ENCODE results near the gene PTBP1.

PTBP1 gene

DNA sequence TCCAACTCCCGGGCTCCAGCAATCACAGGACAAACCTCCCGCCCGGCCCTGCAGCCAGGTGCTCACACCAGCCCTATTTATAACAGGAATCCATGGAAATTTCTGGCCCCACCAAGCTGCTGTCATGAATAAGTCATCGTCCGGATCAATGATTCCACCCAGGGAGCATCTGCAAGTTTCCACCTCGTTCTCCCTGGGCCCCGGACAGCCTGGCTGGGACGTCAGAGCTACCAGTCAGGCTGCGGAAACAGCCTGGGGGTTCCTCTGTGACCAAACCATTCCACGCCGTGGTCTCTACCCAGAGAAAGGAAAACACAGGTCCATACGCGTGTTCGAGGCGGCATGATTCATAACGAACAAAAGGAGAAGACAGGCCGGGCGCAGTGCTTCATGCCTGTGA, 20.7 kb upstream of the PTBP1 start:
- no peak overlapping the region for H3K27ac ChIP-seq
- no peak for TF ChIP-seq ZFX (IDR thresholded peaks at IDR 0.05)
- TF ChIP-seq, protein P1, sequence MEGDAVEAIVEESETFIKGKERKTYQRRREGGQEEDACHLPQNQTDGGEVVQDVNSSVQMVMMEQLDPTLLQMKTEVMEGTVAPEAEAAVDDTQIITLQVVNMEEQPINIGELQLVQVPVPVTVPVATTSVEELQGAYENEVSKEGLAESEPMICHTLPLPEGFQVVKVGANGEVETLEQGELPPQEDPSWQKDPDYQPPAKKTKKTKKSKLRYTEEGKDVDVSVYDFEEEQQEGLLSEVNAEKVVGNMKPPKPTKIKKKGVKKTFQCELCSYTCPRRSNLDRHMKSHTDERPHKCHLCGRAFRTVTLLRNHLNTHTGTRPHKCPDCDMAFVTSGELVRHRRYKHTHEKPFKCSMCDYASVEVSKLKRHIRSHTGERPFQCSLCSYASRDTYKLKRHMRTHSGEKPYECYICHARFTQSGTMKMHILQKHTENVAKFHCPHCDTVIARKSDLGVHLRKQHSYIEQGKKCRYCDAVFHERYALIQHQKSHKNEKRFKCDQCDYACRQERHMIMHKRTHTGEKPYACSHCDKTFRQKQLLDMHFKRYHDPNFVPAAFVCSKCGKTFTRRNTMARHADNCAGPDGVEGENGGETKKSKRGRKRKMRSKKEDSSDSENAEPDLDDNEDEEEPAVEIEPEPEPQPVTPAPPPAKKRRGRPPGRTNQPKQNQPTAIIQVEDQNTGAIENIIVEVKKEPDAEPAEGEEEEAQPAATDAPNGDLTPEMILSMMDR (conservative IDR thresholded peaks at IDR 0.05), result no peak

DNA sequence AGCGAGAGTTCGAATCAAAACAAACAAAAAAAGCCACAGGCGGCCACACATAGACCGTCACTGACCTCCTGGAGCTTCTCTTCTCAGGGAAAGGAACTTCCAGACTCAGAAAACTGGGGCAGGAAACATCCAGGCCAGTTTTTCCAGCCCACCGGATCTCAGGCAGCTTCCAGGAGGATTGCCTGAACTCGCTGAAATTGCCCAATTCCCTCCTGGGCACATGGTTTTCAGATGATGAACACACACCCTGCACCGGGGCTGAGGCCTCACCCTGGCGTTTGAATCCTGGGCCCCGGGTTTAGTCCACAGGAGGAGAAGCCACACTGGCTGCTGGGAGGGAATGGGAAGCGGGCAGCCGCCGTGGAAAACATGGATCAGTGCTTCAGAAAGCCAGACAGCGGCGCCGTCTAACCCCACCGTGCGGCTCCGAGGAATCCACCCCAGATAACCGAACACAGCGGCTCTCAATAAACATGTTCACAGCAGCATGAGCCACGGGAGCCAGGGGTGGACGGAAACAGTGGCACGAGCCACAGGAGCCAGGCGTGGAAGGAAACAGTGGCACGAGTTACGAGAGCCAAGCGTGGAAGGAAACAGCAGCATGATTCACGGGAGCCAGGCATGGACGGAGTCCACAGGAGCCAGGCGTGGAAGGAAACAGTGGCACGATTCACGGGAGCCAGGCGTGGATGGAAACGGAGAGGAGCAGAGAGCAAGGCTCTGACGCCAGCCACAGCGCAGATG, 18.2 kb upstream of the PTBP1 start:
- TF ChIP-seq, protein P1 (conservative IDR thresholded peaks at IDR 0.05), result no peak
- no peak for TF ChIP-seq ZFX (IDR thresholded peaks at IDR 0.05)
- H3K27ac ChIP-seq, result no peak overlapping the region

DNA sequence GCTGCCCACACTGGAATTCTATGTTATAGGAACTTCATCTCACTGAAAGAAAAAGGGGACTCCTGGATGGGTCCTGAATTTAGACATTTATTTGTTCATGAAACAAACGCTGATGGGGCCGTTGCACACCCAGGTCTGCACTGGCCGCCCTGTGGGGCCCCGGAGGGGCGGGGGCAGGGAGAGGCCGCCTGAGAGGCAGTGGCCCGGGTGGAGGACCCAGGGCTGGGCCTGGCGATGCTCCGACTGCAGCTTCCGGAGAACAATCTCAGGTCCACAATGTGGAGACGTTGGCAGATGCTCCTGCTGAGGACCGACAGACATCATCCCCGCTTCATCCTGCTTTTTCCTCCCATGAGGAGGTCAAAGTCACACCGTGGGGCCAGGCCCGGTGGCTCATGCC, 16.3 kb upstream of the PTBP1 start:
- TF ChIP-seq, protein P1 (conservative IDR thresholded peaks at IDR 0.05), result no peak
- no peak for TF ChIP-seq ZFX (IDR thresholded peaks at IDR 0.05)
- H3K27ac ChIP-seq, result no peak overlapping the region

DNA sequence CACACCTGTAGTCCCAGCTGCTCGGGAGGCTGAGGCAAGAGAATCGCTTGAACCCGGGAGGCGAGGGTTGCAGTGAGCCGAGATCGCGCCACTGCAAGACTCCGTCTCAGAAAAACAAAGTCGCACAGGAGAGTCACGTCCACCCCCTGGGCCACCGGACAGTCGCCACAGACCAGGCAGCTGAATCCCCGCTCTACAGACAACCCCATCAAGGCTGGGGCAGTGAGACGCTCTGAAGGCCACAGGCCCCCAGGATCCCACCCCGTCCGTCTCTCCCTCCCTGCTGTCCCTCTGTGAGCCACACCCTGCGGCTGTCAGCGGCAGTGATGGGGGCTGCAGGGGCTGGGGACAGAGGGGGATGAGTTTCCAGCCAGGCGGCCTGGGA, 15.5 kb upstream of the PTBP1 start:
- TF ChIP-seq, protein P1 (conservative IDR thresholded peaks at IDR 0.05), result no peak
- no peak for TF ChIP-seq ZFX (IDR thresholded peaks at IDR 0.05)
- no peak overlapping the region for H3K27ac ChIP-seq

DNA sequence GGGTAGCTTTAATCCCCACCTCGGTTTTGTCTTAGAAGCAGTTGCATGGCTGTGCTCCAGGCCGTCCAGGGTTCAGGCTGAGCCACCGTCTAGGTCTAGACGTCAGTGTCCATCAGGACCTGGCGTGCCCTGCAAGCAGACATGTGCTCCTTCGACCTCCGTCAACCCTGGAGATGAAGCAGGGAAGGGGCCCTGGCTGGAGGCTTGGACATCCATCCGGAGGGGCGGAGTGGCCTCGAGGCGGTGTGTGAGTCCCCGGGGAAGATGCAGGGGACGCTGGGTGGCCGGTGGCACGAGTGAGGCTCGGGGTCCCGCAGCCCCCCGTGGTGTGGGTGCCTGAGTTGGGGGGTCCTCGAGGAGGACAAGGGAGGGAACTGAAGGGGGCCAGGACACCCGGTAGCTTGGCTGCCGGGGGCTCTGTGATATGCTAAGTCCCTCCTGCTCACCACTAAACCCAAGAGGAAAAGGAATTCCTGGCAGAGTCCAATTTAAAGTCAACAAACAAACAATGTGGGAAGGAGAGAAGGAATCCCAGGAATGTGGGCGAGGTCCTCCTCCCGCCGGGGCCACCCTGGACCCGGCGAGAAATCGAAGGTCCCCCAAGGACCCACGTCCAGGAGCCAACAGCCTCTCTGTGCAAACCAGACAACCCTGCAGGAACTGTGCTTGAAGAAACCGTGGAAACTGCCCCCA, 14.9 kb upstream of the PTBP1 start:
- no peak overlapping the region for H3K27ac ChIP-seq
- no peak for TF ChIP-seq ZFX (IDR thresholded peaks at IDR 0.05)
- TF ChIP-seq, protein P1 (conservative IDR thresholded peaks at IDR 0.05), result no peak

DNA sequence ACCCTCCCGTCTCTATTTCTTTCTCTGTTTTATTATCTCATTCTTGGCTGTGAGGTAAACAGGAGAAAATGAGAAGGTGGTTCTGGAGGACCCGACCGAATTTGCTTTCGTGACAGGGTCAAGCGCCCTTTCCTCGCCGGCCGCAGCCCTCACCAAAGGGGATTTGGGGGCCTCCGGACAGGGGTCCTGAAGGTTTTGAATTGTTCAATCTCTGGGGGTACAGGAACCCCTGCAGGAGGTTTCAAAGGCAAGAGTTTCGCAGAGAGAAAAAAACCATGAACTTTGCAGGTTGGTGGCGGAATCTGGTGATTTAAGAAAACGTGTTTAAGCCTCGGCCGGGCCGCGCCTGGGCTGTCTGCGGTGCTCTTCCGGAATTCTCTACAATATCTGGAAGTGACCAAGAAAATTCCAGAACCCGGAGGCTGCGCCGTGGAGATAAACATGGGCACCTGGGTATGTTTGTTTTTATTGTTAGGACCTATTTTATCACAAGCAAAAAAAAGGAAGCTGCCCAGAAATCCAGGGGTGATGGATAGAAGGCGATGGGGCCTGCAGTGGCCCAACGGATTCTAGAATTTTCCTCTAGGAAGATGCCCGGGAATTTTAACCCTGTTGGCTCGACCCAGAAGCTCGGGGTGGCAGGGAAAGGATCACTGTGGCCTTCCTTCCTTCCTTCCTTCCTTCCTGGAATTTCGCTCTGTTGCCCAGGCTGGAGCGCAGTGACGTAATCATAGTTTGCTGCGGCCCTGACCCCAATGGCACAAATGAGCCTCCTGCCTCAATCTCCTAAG, 14.2 kb upstream of the PTBP1 start:
- no peak overlapping the region for H3K27ac ChIP-seq

More for the DNA sequence above, 14.2 kb upstream of the PTBP1 start:
- TF ChIP-seq, protein P1 (conservative IDR thresholded peaks at IDR 0.05), result no peak
- no peak for TF ChIP-seq ZFX (IDR thresholded peaks at IDR 0.05)

Measured in C4-2B (cell line).